Memory B cell (primary cell): ENCODE measurements around the gene FOXD4L3.
"Not testable (repeated sequence)": the region's sequence is repeated elsewhere in the genome, so short reads cannot be mapped to it uniquely, and the experiment has no call there.

ENCODE experiments used
- ATAC-seq: fragments of 150-1000 bp; cut with Tn5 transposase; 2 replicates; pipeline ENCODE4 v1.10.0; 2021; ENCODE audit warnings: low read depth, mild to moderate bottlenecking, moderate library complexity
- DNase-seq, 2 donors: peaks; one replicate each; pipeline ENCODE4 v3.0.0; 2022; ENCODE audit warnings: low spot score in 2 of 2
- H3K27ac Mint-ChIP-seq: one replicate; pipeline ENCODE4 v1.8.0; 2022; ENCODE audit warnings: mild to moderate bottlenecking, moderate library complexity, mixed read lengths
- H3K27me3 Mint-ChIP-seq: one replicate; pipeline ENCODE4 v1.8.0; 2022; ENCODE audit warnings: mixed read lengths
- H3K36me3 Mint-ChIP-seq: one replicate; pipeline ENCODE4 v1.8.0; 2022; ENCODE audit warnings: mild to moderate bottlenecking, mixed read lengths
- H3K4me1 Mint-ChIP-seq: one replicate; pipeline ENCODE4 v1.8.0; 2022; ENCODE audit warnings: mixed read lengths
- H3K4me3 Mint-ChIP-seq: one replicate; pipeline ENCODE4 v1.8.0; 2022; ENCODE audit warnings: mild to moderate bottlenecking, moderate library complexity, mixed read lengths
- H3K9me3 Mint-ChIP-seq: one replicate; pipeline ENCODE4 v1.8.0; 2022; ENCODE audit warnings: mixed read lengths

The FOXD4L3 gene

DNA sequence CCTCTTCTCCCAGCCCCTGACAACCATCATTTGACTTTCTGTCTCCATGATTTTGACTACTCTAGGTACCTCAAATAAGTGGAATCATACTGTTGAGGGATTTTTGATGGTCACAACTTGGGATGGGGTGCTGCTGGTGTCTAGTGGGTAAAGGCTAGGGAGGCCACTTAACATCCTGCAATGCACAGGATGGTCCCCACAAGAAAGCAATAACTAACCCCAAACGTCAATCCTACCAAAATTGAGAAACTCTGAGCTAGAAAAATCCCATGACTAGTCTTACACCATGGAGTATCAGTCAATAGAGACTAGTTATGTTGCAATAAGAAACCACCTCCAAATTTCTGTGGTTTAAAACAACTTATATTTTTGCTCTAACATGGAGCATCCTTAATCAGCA is 29.5 kb downstream of the FOXD4L3 start:
- not testable (repeated sequence) for H3K4me1 Mint-ChIP-seq, ATAC-seq

DNA sequence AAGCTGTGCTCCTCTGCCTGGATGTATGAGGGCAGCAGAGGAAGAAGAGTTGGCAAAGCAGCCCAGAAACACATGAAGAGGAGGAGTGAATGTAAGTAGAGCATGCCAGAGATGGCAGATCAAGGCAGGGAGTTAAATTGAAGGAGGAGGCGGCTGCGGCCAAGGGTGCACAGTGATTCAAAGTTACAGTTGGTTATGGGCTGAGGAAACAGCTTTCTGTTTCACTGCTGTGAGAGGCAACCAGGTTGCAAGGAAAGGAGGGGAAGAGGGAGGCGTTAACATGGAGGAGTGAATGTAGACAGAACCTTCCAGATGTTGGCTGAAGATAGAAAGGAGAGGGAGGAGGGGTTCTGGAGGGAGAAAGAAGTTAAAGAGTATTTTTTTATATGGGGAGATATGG is 33.3 kb downstream of the FOXD4L3 start:
- not testable (repeated sequence) for H3K27me3 Mint-ChIP-seq, H3K9me3 Mint-ChIP-seq, H3K4me1 Mint-ChIP-seq, H3K36me3 Mint-ChIP-seq, H3K4me3 Mint-ChIP-seq, H3K27ac Mint-ChIP-seq, ATAC-seq, DNase-seq

More for the DNA sequence above, 29.5 kb downstream of the FOXD4L3 start:
- H3K36me3 Mint-ChIP-seq, DNase-seq, H3K4me3 Mint-ChIP-seq, H3K9me3 Mint-ChIP-seq, H3K27me3 Mint-ChIP-seq, H3K27ac Mint-ChIP-seq: not testable (repeated sequence)

DNA sequence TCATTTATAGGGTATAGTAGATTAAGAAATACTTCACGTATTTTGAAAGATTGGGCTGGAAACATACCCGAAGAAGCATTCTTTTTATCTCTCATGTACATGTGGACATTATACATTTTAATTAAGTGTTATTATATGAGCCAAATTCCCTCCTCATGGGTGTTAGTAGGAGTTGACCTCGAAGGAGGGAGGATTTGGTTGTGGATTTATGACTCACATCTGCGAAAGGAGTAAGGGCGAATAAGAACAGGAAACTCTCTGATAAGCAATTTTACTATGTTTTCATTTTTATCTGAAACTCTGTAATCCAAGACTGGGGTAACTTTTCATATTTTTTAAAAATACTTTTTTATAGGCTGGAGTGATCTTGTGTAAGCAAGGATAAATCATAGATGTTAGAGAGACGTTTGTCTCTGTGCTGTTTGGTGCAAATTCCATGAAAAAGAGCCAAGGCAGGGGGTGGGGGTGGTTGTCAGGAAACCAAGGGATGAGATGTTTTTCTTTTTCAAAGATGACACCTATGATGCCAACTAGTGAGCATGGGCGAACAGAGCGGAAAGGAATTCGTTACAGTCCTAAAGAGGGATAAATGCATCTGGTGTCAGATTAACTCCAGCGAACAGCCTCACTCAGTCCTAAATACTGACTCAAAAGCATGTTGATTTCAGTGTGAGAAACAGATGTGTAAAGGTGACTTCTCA is 34.1 kb downstream of the FOXD4L3 start:
- not testable (repeated sequence) for H3K4me1 Mint-ChIP-seq, H3K27me3 Mint-ChIP-seq, H3K4me3 Mint-ChIP-seq, ATAC-seq, DNase-seq, H3K36me3 Mint-ChIP-seq, H3K9me3 Mint-ChIP-seq, H3K27ac Mint-ChIP-seq

DNA sequence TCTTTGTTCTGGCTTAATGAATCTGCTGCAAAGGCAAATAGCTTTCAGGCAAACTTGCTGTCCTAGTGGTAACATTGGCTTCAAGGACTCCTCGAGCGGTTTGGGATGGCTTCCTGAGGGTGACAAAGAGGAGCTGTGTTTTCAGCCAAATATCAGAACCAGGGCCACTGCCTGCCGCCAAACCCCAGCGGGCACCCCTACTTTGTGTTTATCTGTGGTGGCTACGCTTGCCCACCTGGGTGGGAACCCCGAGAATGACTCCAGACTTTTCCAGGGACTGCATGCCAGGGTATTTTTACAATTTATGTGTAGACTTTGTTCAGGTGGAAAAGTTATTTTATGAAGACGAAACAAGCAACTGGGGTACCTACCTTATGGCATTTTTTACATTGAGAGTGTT is 35.3 kb downstream of the FOXD4L3 start:
- not testable (repeated sequence) for H3K36me3 Mint-ChIP-seq, H3K27ac Mint-ChIP-seq, H3K27me3 Mint-ChIP-seq, DNase-seq, H3K4me1 Mint-ChIP-seq, ATAC-seq, H3K9me3 Mint-ChIP-seq, H3K4me3 Mint-ChIP-seq

DNA sequence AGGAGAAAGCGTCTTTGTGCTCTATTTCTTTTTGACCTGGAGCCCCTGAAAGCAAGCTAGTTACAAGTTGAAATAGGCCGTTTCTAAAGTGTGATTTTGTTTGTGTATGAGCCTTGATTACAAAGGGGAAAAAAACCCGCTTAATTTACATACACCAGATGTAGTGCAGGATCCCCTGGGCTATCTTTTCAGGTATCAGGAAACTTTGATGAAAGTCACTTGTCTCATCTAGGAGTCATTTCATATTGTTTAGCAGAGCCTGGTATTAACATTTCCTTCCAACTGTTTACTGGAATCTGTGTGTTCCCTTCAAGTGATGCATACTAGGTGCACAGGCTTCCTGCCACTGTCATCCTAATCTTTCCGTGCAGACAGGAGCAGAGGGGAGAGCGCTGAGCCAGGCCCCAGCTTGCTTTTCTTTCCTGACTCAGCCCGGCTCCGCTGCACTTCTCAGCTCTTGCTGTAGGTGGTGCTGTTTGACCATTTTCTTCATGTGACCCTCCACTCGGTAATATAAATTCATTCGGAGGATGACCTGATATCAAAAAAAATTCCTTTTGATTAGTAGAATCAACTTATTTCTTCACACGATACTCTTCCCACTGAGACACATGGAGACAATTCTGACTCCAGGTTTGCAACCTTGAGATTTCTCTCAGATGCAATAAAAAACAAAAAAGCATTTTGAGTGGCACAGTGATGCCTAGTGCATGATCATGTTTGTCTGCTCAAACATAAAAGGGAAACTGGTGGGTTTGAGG is 39.8 kb downstream of the FOXD4L3 start:
- DNase-seq, H3K9me3 Mint-ChIP-seq, H3K4me3 Mint-ChIP-seq, H3K36me3 Mint-ChIP-seq, H3K27ac Mint-ChIP-seq, H3K4me1 Mint-ChIP-seq, H3K27me3 Mint-ChIP-seq: not testable (repeated sequence)
- peak; percentile 80 for ATAC-seq

DNA sequence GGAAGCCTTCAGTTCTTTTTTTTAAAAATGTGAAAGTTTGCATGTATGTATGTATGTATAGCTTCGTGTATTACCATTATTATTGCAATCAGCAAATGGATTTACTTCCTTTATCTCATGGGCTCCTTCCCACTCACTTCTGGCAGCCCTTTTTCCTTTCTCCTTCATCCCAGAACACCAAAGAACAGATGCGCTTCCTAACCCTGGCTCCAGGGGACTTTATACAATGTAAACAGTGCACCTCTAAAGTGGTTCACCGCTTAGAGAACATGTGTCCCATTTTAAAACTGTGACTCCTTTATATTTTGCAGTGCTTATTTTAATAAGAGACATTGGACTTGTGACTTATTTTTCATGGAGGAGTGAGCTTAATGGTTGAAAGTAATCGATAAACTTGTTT is 40.6 kb downstream of the FOXD4L3 start:
- not testable (repeated sequence) for ATAC-seq, DNase-seq, H3K4me1 Mint-ChIP-seq, H3K9me3 Mint-ChIP-seq, H3K36me3 Mint-ChIP-seq, H3K27me3 Mint-ChIP-seq, H3K27ac Mint-ChIP-seq, H3K4me3 Mint-ChIP-seq

DNA sequence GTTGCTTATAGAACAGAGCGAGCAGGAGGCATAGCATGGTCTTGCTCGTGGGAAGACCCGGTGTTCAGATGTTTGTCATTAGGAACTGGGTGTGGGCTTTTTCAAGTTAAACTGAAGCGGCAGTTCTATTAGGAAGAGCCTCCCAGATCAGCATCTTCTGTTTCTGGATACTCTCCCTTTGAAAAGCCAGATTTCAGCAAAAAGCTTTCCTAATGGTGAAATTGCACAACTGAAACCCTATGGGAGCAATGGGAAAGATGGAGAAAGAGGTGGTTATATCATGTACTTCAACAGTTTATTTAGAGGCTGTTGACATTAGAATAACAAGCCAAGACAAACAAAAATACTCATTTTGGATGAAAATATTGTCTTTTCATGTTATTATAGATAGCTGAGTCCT is 41.3 kb downstream of the FOXD4L3 start:
- H3K9me3 Mint-ChIP-seq, H3K36me3 Mint-ChIP-seq, ATAC-seq: not testable (repeated sequence)

DNA sequence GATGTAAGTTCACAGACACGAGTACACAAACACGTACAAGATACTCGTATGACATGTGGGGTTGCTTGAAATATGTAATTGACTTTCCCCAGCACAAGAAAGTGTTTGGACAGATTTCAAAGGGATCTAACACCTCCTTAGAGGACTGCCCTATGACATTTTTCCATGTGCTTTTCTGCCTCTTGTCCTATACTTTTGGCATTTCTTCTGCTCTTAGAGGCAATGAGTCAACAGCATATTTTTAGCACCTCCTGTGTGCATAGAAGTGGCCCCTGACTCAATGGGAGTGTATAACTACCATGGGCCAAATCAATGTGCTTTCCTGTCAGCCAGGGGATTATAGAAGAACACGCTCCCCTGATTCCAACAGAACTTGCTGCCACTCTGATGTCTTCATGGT is 49.0 kb downstream of the FOXD4L3 start:
- not testable (repeated sequence) for H3K4me3 Mint-ChIP-seq, H3K36me3 Mint-ChIP-seq, H3K4me1 Mint-ChIP-seq, H3K27me3 Mint-ChIP-seq, H3K9me3 Mint-ChIP-seq, H3K27ac Mint-ChIP-seq, ATAC-seq, DNase-seq

More for the DNA sequence above, 41.3 kb downstream of the FOXD4L3 start:
- not testable (repeated sequence) for H3K27me3 Mint-ChIP-seq, DNase-seq, H3K4me1 Mint-ChIP-seq, H3K4me3 Mint-ChIP-seq, H3K27ac Mint-ChIP-seq
